Measurements from ENCODE around the gene EXD3. TPM values are rescaled to one million over a fixed set of nuclear protein-coding genes. Genes with fewer than 3 reads are reported as not detected.

The EXD3 gene
- total RNA-seq, 5 donors from 2014 or later (not counting 1 experiment from before 2014, with no cell fraction given), result 18.5 to 43.8 (median 38.0) TPM

GRCh38 chr9:137266585-137267453 lies 156.1 kb downstream of the EXD3 start:
- DNase-seq (no peak), ATAC-seq (replicated peaks in 1 of 4) (no peak)
- peaks cover 17 to 24% (median 19%) of the 10 kb centered on the region in 3 donors for H3K4me1 Mint-ChIP-seq
- H3K27me3 ChIP-seq (replicated peaks in 1 of 2; ENCODE audit: control insufficient read depth in 2 of 2, extremely low read depth in 1 of 2, insufficient read depth in 2 of 2, low read length in 1 of 2), result no peaks in the 10 kb centered on the region
- peaks cover 7 to 18% of the 10 kb centered on the region in 2 experiments for H3K4me1 ChIP-seq (ENCODE audit: control insufficient read depth in 1 of 2, extremely low read depth in 1 of 2, insufficient read depth in 2 of 2, low read length in 2 of 2)
- 96% methylated on average over 15 of the region's 34 CpGs for WGBS (ENCODE audit: insufficient coverage)
- peaks cover 21% of the 10 kb centered on the region for H3K36me3 Mint-ChIP-seq
- H3K9me3 Mint-ChIP-seq, result no peaks in the 10 kb centered on the region
- H3K27ac ChIP-seq (ENCODE audit: low read length), result no peak overlapping the region
- H3K27ac Mint-ChIP-seq, result no peak overlapping the region
- H3K9me3 ChIP-seq, result no peaks in the 10 kb centered on the region
- ChIA-PET CTCF (no interaction called here), POLR2A (interaction anchor here in 1 of 2 donors (0.6 to 0.7 kb wide), 2 partner anchors 162 to 488 kb away, joined by 5 to 6 read pairs; no protein-coding TSS in a partner anchor)
- no peak overlapping the region for H3K4me3 ChIP-seq (ENCODE audit: control insufficient read depth in 1 of 2, extremely low read depth in 1 of 2, low read length in 1 of 2)
- H3K36me3 ChIP-seq (ENCODE audit: control insufficient read depth in 2 of 2, extremely low read depth in 1 of 2, insufficient read depth in 1 of 2, low read length in 1 of 2), result peaks cover 18 to 46% of the 10 kb centered on the region in 2 donors
- H3K4me3 Mint-ChIP-seq, result no peak overlapping the region
- H3K27me3 Mint-ChIP-seq, result no peaks in the 10 kb centered on the region

DNA sequence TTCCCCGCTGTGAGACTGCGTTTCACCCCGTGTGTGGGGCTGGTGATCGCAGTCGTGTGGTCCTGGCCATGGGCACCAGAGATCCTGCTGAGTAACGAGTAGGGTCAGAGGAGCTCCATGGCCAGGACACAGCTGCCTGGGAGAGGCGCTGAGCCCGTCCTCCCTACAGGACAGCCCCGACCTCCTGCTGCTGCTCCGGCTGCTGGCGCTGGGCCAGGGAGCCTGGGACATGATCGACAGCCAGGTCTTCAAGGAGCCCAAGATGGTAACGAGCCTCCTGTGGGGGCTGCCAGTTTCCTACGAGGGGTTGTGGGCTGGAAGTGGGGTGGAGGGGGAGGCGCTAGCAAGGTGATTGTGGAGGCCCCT lies 156.8 kb downstream of the EXD3 start:
- peaks cover 25% of the 10 kb centered on the region for H3K36me3 Mint-ChIP-seq
- H3K9me3 Mint-ChIP-seq, result no peaks in the 10 kb centered on the region
- H3K4me1 Mint-ChIP-seq, result peaks cover 11 to 18% (median 16%) of the 10 kb centered on the region in 3 donors
- Histone ChIP-seq H3K27ac (ENCODE audit: low read length) (no peak overlapping the region), H3K4me1 (ENCODE audit: control insufficient read depth in 1 of 2, extremely low read depth in 1 of 2, insufficient read depth in 2 of 2, low read length in 2 of 2) (peaks cover 4 to 11% of the 10 kb centered on the region in 2 experiments), H3K4me3 (ENCODE audit: control insufficient read depth in 1 of 2, extremely low read depth in 1 of 2, low read length in 1 of 2) (no peak overlapping the region), H3K27me3 (replicated peaks in 1 of 2; ENCODE audit: control insufficient read depth in 2 of 2, extremely low read depth in 1 of 2, insufficient read depth in 2 of 2, low read length in 1 of 2) (no peaks in the 10 kb centered on the region), H3K36me3 (ENCODE audit: control insufficient read depth in 2 of 2, extremely low read depth in 1 of 2, insufficient read depth in 1 of 2, low read length in 1 of 2) (peaks cover 18 to 46% of the 10 kb centered on the region in 2 donors), H3K9me3 (no peaks in the 10 kb centered on the region)
- H3K27ac Mint-ChIP-seq, result no peak overlapping the region
- H3K27me3 Mint-ChIP-seq, result no peaks in the 10 kb centered on the region
- DNase-seq (no peak), ATAC-seq (replicated peaks in 1 of 4) (no peak)
- 99% methylated on average over 14 of the region's 15 CpGs for WGBS (ENCODE audit: insufficient coverage)
- ChIA-PET POLR2A (no interaction called here), CTCF (no interaction called here)
- no peak overlapping the region for H3K4me3 Mint-ChIP-seq

DNA sequence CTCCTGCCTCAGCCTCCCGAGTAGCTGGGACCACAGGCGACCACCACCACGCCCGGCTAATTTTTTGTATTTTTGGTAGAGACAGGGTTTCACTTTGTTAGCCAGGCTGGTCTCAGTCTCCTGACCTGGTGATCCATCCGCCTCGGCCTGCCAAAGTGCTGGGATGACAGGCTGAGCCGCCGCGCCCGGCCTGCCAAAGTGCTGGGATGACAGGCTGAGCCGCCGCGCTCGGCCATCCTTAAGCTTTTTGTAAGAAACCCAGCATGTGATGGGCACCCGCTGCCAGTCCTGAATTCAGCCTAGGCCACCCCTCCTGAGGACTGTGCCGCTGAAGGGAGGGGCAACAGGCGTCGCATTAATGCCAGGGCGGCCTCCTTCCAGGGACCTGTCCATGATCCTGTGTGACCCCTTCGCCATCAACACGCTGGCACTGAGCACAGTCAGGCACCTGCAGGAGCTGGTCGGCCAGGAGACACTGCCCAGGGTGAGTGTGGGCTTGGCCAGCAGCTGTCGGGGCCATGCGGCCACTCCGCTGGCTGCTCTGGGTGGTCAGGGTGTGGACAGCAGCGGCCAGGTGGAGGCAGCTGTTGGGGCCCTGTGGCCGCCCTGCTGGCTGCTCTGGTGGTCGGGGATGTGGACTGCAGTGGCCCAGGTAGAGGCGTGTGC lies 157.3 kb downstream of the EXD3 start:
- Histone ChIP-seq H3K4me3 (ENCODE audit: control insufficient read depth in 1 of 2, extremely low read depth in 1 of 2, low read length in 1 of 2) (no peak overlapping the region), H3K27ac (ENCODE audit: low read length) (no peak overlapping the region), H3K9me3 (no peaks in the 10 kb centered on the region), H3K4me1 (ENCODE audit: control insufficient read depth in 1 of 2, extremely low read depth in 1 of 2, insufficient read depth in 2 of 2, low read length in 2 of 2) (peaks cover 0 to 6% of the 10 kb centered on the region in 2 experiments), H3K27me3 (replicated peaks in 1 of 2; ENCODE audit: control insufficient read depth in 2 of 2, extremely low read depth in 1 of 2, insufficient read depth in 2 of 2, low read length in 1 of 2) (no peaks in the 10 kb centered on the region), H3K36me3 (ENCODE audit: control insufficient read depth in 2 of 2, extremely low read depth in 1 of 2, insufficient read depth in 1 of 2, low read length in 1 of 2) (peaks cover 18 to 46% of the 10 kb centered on the region in 2 donors)
- Mint-ChIP-seq H3K4me3 (no peak overlapping the region), H3K27ac (no peak overlapping the region), H3K36me3 (peaks cover 25% of the 10 kb centered on the region), H3K27me3 (no peaks in the 10 kb centered on the region), H3K4me1 (peaks cover 7 to 16% (median 13%) of the 10 kb centered on the region in 3 donors), H3K9me3 (no peaks in the 10 kb centered on the region)
- DNase-seq (no peak), ATAC-seq (replicated peaks in 1 of 4) (no peak)
- POLR2A ChIA-PET, result no interaction called here
- 94% methylated on average over 27 of the region's 29 CpGs for WGBS (ENCODE audit: insufficient coverage)
- CTCF ChIA-PET, result no interaction called here

- Mint-ChIP-seq H3K9me3 (no peaks in the 10 kb centered on the region), H3K4me3 (no peak overlapping the region), H3K27me3 (no peaks in the 10 kb centered on the region), H3K27ac (no peak overlapping the region), H3K4me1 (peaks cover 3 to 7% (median 6%) of the 10 kb centered on the region in 3 donors), H3K36me3 (peaks cover 20% of the 10 kb centered on the region)
- H3K36me3 ChIP-seq (ENCODE audit: control insufficient read depth in 2 of 2, extremely low read depth in 1 of 2, insufficient read depth in 1 of 2, low read length in 1 of 2), result peaks cover 17 to 42% of the 10 kb centered on the region in 2 donors
- CTCF ChIA-PET, result no interaction called here
- H3K9me3 ChIP-seq, result no peaks in the 10 kb centered on the region
- peaks cover 0 to 5% of the 10 kb centered on the region in 2 experiments for H3K4me1 ChIP-seq (ENCODE audit: control insufficient read depth in 1 of 2, extremely low read depth in 1 of 2, insufficient read depth in 2 of 2, low read length in 2 of 2)
- no peaks in the 10 kb centered on the region for H3K27me3 ChIP-seq (replicated peaks in 1 of 2; ENCODE audit: control insufficient read depth in 2 of 2, extremely low read depth in 1 of 2, insufficient read depth in 2 of 2, low read length in 1 of 2)
- WGBS (ENCODE audit: insufficient coverage), result 98% methylated on average over 22 of the region's 22 CpGs
- no peak overlapping the region for H3K4me3 ChIP-seq (ENCODE audit: control insufficient read depth in 1 of 2, extremely low read depth in 1 of 2, low read length in 1 of 2)
- DNase-seq (no peak), ATAC-seq (replicated peaks in 1 of 4) (no peak)
- H3K27ac ChIP-seq (ENCODE audit: low read length), result no peak overlapping the region
- POLR2A ChIA-PET, result interaction anchor here in 1 of 2 donors (0.6 kb wide), 1 partner anchor 101 kb away, joined by 3 read pairs; no protein-coding TSS in a partner anchor
Measured at GRCh38 chr9:137264067-137264466, 158.9 kb downstream of the EXD3 start.

GRCh38 chr9:137263506-137263905 lies 159.5 kb downstream of the EXD3 start:
- Histone ChIP-seq H3K36me3 (ENCODE audit: control insufficient read depth in 2 of 2, extremely low read depth in 1 of 2, insufficient read depth in 1 of 2, low read length in 1 of 2) (peaks cover 14 to 42% of the 10 kb centered on the region in 2 donors), H3K4me1 (ENCODE audit: control insufficient read depth in 1 of 2, extremely low read depth in 1 of 2, insufficient read depth in 2 of 2, low read length in 2 of 2) (peaks cover 0 to 5% of the 10 kb centered on the region in 2 experiments), H3K4me3 (ENCODE audit: control insufficient read depth in 1 of 2, extremely low read depth in 1 of 2, low read length in 1 of 2) (no peak overlapping the region), H3K9me3 (no peaks in the 10 kb centered on the region), H3K27ac (ENCODE audit: low read length) (no peak overlapping the region), H3K27me3 (replicated peaks in 1 of 2; ENCODE audit: control insufficient read depth in 2 of 2, extremely low read depth in 1 of 2, insufficient read depth in 2 of 2, low read length in 1 of 2) (no peaks in the 10 kb centered on the region)
- 97% methylated on average over 7 of the region's 10 CpGs for WGBS (ENCODE audit: insufficient coverage)
- ATAC-seq (replicated peaks in 1 of 4) (no peak), DNase-seq (no peak)
- no peaks in the 10 kb centered on the region for H3K9me3 Mint-ChIP-seq
- H3K4me1 Mint-ChIP-seq, result peaks cover under 1 to 2% (median 2%) of the 10 kb centered on the region in 3 donors
- POLR2A ChIA-PET, result interaction anchor here in 1 of 2 donors (0.6 kb wide), 1 partner anchor 101 kb away, joined by 3 read pairs; no protein-coding TSS in a partner anchor
- no peak overlapping the region for H3K4me3 Mint-ChIP-seq
- H3K36me3 Mint-ChIP-seq, result peaks cover 19% of the 10 kb centered on the region
- CTCF ChIA-PET, result no interaction called here
- H3K27ac Mint-ChIP-seq, result no peak overlapping the region
- H3K27me3 Mint-ChIP-seq, result no peaks in the 10 kb centered on the region

DNA sequence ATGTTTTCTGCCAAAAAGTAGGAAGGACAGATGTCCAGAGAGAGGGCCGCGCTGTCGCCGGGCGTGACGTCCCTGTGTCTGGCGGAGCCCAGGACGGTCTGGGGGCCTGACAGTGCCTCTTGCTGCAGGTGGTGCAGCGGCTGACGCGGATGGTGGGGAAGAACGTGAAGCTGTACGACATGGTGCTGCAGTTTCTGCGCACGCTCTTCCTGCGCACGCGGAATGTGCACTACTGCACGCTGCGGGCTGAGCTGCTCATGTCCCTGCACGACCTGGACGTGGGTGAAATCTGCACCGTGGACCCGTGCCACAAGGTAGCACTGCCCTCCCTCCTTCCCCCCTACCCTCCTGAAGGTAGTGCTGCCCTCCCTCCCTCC lies 160.1 kb downstream of the EXD3 start:
- no peak overlapping the region for H3K4me3 ChIP-seq (ENCODE audit: control insufficient read depth in 1 of 2, extremely low read depth in 1 of 2, low read length in 1 of 2)
- no peak for DNase-seq
- no peaks in the 10 kb centered on the region for H3K9me3 Mint-ChIP-seq
- POLR2A ChIA-PET, result no interaction called here
- no peaks in the 10 kb centered on the region for H3K9me3 ChIP-seq
- 92% methylated on average over 24 of the region's 24 CpGs for WGBS (ENCODE audit: insufficient coverage)
- peaks cover 0 to 5% of the 10 kb centered on the region in 2 experiments for H3K4me1 ChIP-seq (ENCODE audit: control insufficient read depth in 1 of 2, extremely low read depth in 1 of 2, insufficient read depth in 2 of 2, low read length in 2 of 2)
- H3K4me1 Mint-ChIP-seq, result peaks cover 0 to 2% (median 0%) of the 10 kb centered on the region in 3 donors
- CTCF ChIA-PET, result no interaction called here
- H3K36me3 Mint-ChIP-seq, result peaks cover 18% of the 10 kb centered on the region
- no peak overlapping the region for H3K4me3 Mint-ChIP-seq
- H3K27me3 ChIP-seq (replicated peaks in 1 of 2; ENCODE audit: control insufficient read depth in 2 of 2, extremely low read depth in 1 of 2, insufficient read depth in 2 of 2, low read length in 1 of 2), result no peaks in the 10 kb centered on the region
- no peak overlapping the region for H3K27ac Mint-ChIP-seq
- no peak for ATAC-seq (replicated peaks in 1 of 4)
- no peaks in the 10 kb centered on the region for H3K27me3 Mint-ChIP-seq
- peaks cover 14 to 38% of the 10 kb centered on the region in 2 donors for H3K36me3 ChIP-seq (ENCODE audit: control insufficient read depth in 2 of 2, extremely low read depth in 1 of 2, insufficient read depth in 1 of 2, low read length in 1 of 2)
- no peak overlapping the region for H3K27ac ChIP-seq (ENCODE audit: low read length)
